Measurements from ENCODE around the gene LIMK1.

DNA sequence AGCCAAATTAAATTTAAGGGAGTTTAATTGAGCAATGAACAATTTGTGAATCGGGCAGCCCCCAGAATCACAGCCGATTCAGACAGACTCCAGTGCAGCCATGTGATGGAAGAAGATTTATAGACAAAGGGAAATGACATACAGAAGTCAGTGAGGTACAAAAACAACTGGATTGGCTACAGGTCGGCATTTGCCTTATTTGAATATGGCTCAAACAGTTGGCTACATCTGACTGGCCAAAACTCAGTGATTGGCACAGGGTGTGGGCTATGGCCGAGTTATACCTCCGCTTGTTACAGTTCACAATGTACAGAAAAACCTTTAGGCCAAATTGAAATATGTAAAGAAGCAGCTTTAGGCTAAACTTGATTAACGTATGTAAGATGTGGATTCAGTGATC lies 59.8 kb downstream of the LIMK1 start:
- TF ChIP-seq EZH2 (IDR thresholded peaks at IDR 0.05) (no peak), EZH2phosphoT487 (IDR thresholded peaks at IDR 0.05; ENCODE audit: borderline replicate concordance) (no peak), SIN3A (IDR thresholded peaks at IDR 0.05; ENCODE audit: low read depth) (no peak), POLR2A (IDR thresholded peaks at IDR 0.05; ENCODE audit: borderline replicate concordance, extremely low read depth, insufficient read depth, insufficient read length) (no peak), POLR2AphosphoS5 (IDR thresholded peaks at IDR 0.05; ENCODE audit: low read depth, low read length) (no peak)
- TF ChIP-seq, protein P1, sequence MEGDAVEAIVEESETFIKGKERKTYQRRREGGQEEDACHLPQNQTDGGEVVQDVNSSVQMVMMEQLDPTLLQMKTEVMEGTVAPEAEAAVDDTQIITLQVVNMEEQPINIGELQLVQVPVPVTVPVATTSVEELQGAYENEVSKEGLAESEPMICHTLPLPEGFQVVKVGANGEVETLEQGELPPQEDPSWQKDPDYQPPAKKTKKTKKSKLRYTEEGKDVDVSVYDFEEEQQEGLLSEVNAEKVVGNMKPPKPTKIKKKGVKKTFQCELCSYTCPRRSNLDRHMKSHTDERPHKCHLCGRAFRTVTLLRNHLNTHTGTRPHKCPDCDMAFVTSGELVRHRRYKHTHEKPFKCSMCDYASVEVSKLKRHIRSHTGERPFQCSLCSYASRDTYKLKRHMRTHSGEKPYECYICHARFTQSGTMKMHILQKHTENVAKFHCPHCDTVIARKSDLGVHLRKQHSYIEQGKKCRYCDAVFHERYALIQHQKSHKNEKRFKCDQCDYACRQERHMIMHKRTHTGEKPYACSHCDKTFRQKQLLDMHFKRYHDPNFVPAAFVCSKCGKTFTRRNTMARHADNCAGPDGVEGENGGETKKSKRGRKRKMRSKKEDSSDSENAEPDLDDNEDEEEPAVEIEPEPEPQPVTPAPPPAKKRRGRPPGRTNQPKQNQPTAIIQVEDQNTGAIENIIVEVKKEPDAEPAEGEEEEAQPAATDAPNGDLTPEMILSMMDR (IDR thresholded peaks at IDR 0.05 in 2 of 3, conservative IDR thresholded peaks at IDR 0.05 in 1 of 3; ENCODE audit: borderline replicate concordance in 1 of 3, insufficient read depth in 1 of 3, low read depth in 2 of 3, low read length in 2 of 3) = no peak

Measured in HCT116 (cell line).